ENCODE measurements around the gene DUSP1. TPM values are rescaled to one million over a fixed set of nuclear protein-coding genes. Genes with fewer than 3 reads are reported as not detected.

DUSP1 gene
- total and polyA plus RNA-seq, 10 donors, result 46.0 to 818 (median 239) TPM

GRCh38 chr5:172800088-172800551 lies 29.1 kb upstream of the DUSP1 start:
- intact Hi-C loops (cut with DNase I; ENCODE audit: low total_unique reads), result no loop called here
- Histone ChIP-seq H3K27me3 (replicated peaks in 1 of 7) (no peaks in the 10 kb centered on the region), H3K27ac (peak overlapping the region in 7 of 8 donors; percentile 82 to 98 (median 90)), H3K9me3 (no peaks in the 10 kb centered on the region), H3K36me3 (no peaks in the 10 kb centered on the region), H3K4me3 (peak overlapping the region in 1 of 8 donors; percentile 61), H3K4me1 (peaks cover 0 to 68% (median 35%) of the 10 kb centered on the region in 6 donors)
- 52 to 78% (median 69%) methylated on average over 13 to 16 of the region's 16 CpGs for WGBS, 5 donors
- TF ChIP-seq, protein P1, sequence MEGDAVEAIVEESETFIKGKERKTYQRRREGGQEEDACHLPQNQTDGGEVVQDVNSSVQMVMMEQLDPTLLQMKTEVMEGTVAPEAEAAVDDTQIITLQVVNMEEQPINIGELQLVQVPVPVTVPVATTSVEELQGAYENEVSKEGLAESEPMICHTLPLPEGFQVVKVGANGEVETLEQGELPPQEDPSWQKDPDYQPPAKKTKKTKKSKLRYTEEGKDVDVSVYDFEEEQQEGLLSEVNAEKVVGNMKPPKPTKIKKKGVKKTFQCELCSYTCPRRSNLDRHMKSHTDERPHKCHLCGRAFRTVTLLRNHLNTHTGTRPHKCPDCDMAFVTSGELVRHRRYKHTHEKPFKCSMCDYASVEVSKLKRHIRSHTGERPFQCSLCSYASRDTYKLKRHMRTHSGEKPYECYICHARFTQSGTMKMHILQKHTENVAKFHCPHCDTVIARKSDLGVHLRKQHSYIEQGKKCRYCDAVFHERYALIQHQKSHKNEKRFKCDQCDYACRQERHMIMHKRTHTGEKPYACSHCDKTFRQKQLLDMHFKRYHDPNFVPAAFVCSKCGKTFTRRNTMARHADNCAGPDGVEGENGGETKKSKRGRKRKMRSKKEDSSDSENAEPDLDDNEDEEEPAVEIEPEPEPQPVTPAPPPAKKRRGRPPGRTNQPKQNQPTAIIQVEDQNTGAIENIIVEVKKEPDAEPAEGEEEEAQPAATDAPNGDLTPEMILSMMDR (IDR thresholded peaks at IDR 0.05 in 8 of 11, conservative IDR thresholded peaks at IDR 0.05 in 3 of 11), result peak in 1 of 11 experiments; percentile 28
- TF ChIP-seq POLR2AphosphoS5 (IDR thresholded peaks at IDR 0.05), result peak; percentile 83 to 92 (median 91)
- no peak for TF ChIP-seq POLR2A (IDR thresholded peaks at IDR 0.05)
- peak; percentile 93 for DNase-seq

- WGBS, 5 donors, result 83 to 90% (median 88%) methylated on average over 6 of the region's 6 CpGs
- peak overlapping the region in 1 of 8 donors; percentile 61 for H3K4me3 ChIP-seq
- no peaks in the 10 kb centered on the region for H3K27me3 ChIP-seq (replicated peaks in 1 of 7)
- no peaks in the 10 kb centered on the region for H3K36me3 ChIP-seq
- H3K9me3 ChIP-seq, result no peaks in the 10 kb centered on the region
- DNase-seq, result no peak
- intact Hi-C loops (cut with DNase I; ENCODE audit: low total_unique reads), result no loop called here
- peak overlapping the region in 7 of 8 donors; percentile 82 to 98 (median 90) for H3K27ac ChIP-seq
- peaks cover 0 to 72% (median 38%) of the 10 kb centered on the region in 6 donors for H3K4me1 ChIP-seq
- no peak for TF ChIP-seq POLR2A (IDR thresholded peaks at IDR 0.05)
- TF ChIP-seq POLR2AphosphoS5 (IDR thresholded peaks at IDR 0.05), result no peak
- TF ChIP-seq, protein P1 (IDR thresholded peaks at IDR 0.05 in 8 of 11, conservative IDR thresholded peaks at IDR 0.05 in 3 of 11), result no peak
Measured at GRCh38 chr5:172799416-172799815, 28.4 kb upstream of the DUSP1 start.

DNA sequence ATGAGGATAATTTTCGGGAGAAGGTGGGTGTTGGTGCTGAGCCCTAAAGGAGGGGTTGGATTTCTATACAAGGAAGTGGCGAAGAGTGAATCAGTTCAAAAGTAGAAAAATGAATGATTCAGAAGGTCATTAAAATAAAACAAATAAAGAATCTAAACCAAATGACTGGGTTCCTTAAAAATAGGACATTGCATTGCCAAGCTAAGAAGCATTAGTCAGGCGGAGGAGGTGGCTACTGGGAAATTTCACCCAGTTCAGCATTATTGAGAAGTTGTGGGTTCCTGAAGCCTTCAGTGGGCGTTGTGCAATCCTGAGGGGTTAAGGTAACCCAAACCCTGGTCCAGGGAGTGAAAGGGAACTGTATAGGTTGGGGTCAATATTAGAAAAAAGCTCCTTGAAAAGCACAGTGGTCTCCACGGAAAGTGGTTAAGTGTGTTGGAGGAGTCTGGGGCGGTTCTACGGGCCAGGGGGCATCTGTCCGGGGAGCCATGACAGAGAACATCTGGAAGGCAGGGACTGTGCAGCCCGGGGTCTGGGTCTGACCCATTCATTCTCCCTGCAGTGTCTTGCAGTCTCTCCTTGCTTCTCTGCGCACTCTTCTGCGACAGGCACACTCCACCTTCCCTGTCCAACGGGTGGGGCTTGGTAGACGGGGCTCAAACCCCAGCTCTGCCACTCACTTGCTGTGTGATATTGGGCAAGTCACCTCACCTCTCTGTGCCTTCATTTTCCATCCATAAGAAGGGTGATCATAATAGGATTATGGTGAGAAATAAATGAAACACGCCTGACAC lies 27.6 kb upstream of the DUSP1 start:
- H3K4me1 ChIP-seq, result peaks cover 0 to 80% (median 44%) of the 10 kb centered on the region in 6 donors
- H3K36me3 ChIP-seq, result no peaks in the 10 kb centered on the region
- H3K27me3 ChIP-seq (replicated peaks in 1 of 7), result no peaks in the 10 kb centered on the region
- intact Hi-C loops (cut with DNase I; ENCODE audit: low total_unique reads), result no loop called here
- H3K9me3 ChIP-seq, result peaks cover 0 to 5% (median 0%) of the 10 kb centered on the region in 8 donors
- H3K4me3 ChIP-seq, result peak overlapping the region in 1 of 8 donors; percentile 61
- H3K27ac ChIP-seq, result peak overlapping the region; percentile 35 to 98 (median 88)
- peak; percentile 81 for DNase-seq
- TF ChIP-seq POLR2AphosphoS5 (IDR thresholded peaks at IDR 0.05), result peak in 1 of 3 donors; percentile 87
- TF ChIP-seq, protein P1 (IDR thresholded peaks at IDR 0.05 in 8 of 11, conservative IDR thresholded peaks at IDR 0.05 in 3 of 11), result no peak
- 66 to 77% (median 67%) methylated on average over 14 of the region's 14 CpGs for WGBS, 5 donors

- peaks cover 0 to 5% (median 0%) of the 10 kb centered on the region in 8 donors for H3K9me3 ChIP-seq
- intact Hi-C loops (cut with DNase I; ENCODE audit: low total_unique reads), result no loop called here
- peaks cover 0 to 89% (median 45%) of the 10 kb centered on the region in 6 donors for H3K4me1 ChIP-seq
- H3K4me3 ChIP-seq, result peak overlapping the region in 1 of 8 donors; percentile 61
- H3K27me3 ChIP-seq (replicated peaks in 1 of 7), result no peaks in the 10 kb centered on the region
- no peaks in the 10 kb centered on the region for H3K36me3 ChIP-seq
- H3K27ac ChIP-seq, result peak overlapping the region in 7 of 8 donors; percentile 82 to 98 (median 90)
- no peak for DNase-seq
- TF ChIP-seq, protein P1 (IDR thresholded peaks at IDR 0.05 in 8 of 11, conservative IDR thresholded peaks at IDR 0.05 in 3 of 11), result no peak
- no peak for TF ChIP-seq POLR2A (IDR thresholded peaks at IDR 0.05)
- TF ChIP-seq POLR2AphosphoS5 (IDR thresholded peaks at IDR 0.05), result no peak
- WGBS, 5 donors, result 50 to 71% (median 61%) methylated on average over 5 of the region's 5 CpGs
Measured at GRCh38 chr5:172797771-172798191, 26.8 kb upstream of the DUSP1 start.

All from spleen (tissue), 11 donors.